ENCODE measurements around the gene ZNF232.
"Not testable (repeated sequence)": the region's sequence is repeated elsewhere in the genome, so short reads cannot be mapped to it uniquely, and the experiment has no call there.

ZNF232 gene

DNA sequence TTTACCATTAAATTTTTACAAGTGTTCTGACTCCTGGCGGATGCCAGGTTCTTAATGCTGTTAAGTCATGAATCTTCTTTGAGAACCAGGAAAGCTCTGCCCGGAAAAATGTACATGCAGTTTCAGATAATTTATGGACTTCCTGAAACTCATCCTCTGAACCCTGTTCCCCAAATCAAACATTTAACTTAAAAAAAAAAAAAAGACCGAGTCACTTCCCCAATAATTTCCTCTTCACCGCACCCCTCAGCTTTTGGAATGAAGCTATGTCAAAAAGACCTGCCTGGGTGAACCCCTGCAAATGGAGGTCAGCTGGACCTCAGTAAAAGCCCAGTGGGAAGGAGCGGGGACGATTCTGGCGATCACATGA is 15.0 kb downstream of the ZNF232 start:
- FAIRE-seq, result no peak

DNA sequence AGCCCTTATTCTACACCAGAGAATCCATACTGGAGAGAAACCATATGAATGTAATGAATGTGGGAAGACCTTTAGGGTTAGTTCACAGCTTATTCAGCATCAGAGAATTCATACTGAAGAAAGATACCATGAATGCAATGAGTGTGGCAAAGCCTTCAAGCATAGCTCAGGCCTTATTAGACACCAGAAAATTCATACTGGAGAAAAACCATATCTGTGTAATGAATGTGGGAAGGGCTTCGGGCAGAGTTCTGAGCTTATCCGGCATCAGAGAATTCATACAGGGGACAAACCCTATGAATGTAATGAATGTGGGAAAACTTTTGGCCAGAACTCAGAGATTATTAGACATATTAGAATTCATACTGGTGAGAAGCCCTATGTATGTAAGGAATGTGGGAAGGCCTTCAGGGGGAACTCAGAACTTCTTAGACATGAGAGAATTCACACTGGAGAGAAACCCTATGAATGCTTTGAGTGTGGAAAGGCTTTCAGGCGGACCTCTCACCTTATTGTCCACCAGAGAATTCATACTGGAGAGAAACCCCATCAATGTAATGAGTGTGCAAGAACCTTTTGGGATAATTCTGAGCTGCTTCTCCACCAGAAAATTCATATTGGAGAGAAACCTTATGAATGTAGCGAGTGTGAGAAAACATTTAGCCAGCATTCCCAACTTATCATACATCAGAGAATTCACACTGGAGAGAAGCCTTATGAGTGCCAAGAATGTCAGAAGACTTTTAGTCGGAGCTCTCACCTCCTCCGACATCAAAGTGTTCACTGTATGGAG is 19.3 kb downstream of the ZNF232 start:
- no peak for FAIRE-seq

DNA sequence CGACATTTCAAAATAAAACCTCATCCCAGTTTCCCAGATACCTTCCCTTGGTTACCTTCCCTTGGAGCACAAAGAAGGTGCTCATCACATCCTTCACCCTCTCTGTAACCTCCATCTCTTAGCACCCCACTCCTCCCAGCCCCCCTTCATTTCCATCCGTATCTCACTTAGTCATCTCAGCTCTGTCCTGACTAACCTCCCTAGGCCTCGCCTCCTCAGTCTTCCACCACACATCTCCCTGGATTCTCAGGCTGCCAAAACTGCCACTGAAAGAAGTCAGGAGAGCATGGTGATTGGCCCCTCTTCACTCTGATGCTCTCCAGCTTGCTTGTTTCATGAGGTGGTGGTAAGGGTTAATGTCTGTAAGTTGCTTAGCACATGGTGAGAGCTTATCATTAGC is 31.1 kb downstream of the ZNF232 start:
- FAIRE-seq, result no peak

DNA sequence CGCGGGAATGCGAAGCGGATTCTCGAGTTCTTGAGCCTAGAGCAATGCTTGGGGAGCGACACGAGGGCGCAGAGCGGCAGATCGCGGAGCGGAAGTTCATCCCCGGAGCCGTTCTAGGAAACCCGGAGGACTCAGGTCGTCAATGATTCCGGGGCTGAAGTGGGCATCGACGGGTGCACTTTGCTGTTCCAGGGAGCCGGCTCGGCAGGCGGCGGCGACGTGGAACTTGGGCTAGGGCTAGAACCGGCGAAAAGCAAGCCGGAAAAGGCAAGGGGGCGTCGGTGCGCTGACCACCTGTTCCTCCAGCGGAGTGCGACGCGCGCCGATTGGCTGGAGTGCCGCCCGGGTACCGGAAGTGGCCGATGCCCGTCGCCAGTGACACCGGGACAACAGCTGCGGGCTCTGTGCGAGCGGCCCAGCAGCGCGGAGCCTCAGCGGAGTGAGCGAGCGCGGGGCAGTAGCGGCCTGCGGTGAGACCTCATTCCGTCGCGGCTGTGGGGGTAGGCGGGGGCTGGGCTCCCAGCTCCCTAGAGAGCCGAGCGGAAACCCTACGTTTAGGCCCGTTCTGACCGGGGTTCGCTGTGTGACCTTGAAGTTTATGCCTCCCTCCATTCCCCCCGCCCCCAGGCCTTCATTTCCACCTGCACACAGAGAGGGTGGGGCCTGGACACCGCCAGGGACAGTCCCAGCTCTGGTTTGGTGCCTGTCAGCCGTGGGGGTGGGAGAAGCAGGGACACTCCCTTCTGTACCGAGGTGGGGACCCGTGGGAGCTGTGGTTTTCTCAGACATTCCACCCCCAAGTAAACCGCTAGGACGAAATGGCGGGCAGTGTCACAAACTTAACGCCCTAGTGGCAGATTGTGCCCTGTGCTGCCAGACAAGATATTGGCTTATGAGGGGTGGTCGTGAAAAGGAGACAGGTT is 33.3 kb downstream of the ZNF232 start, which contains the start of gene ZFP3:
ZFP3 (plus strand) TSS at position 362 of the 923 bp plus-strand sequence. CDS start 13,038 bp downstream, outside the sequence.
- FAIRE-seq, result no peak

DNA sequence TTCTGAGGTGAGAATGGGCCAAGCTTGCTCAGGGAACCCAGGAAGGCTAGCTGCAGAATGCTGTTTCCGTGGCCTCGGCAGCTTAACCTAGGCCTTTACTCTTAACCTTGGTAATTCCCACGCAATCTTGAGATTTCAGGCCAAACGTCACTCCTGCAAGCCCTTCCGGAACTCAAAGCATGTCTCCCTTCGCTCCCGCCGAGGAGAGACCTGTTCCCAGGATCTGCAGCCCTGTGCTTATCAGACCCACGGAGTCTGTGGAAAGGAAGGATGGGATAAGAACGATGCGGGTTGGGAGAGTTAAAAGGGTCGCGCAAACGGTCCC is 33.9 kb downstream of the ZNF232 start:
- FAIRE-seq, result no peak

DNA sequence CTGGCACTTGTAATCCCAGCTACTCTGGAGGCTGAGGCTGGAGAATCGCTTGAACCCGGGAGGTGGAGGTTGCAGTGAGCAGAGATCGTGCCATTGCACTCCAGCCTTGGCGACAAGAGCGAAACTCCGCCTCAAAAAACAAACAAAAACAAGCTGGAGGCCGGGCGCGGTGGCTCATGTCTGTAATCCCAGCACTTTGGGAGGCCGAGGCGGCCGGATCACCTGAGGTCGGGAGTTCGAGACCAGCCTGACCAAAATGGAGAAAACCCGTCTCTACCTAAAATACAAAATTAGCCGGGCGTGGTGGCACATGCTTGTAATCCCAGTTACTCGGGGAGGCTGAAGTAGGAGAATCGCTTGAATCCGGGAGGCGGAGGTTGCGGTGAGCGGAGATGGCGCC is 34.4 kb downstream of the ZNF232 start:
- not testable (repeated sequence) for FAIRE-seq

DNA sequence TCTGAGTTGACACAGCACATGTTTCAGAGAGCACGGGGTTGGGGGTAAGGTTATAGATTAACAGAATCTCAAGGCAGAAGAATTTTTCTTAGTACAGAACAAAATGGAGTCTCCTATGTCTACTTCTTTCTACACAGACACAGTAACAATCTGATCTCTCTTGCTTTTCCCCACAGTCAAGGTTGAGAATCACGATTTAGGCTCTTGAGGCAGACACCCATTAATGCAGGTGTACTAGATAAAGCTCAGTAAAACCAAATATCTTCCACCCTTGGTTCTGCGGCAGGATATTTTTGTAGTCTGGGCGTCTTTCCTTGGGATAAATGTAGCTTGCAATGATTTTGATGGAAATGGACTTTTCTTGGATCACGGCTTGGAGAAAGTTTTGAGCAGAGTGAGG is 36.2 kb downstream of the ZNF232 start:
- FAIRE-seq, result not testable (repeated sequence)

DNA sequence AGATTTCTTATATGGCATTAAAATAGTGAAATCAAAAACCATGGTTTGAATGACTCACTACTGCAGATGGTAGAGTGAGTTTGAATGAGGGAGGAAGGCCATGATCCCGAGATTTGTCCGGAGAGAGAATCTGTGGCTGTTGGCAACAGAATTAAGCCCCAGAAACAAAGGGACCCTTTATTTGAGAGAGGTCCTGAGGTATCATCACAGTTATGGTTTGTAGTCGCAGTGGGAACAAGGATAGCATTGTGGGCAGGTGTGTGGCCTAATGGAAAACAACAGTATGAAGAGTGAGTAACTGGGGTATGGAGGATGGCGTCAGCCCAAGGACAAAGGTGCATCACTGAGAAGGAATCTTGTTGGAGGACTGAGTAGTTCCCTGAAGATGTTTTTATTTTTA is 42.0 kb downstream of the ZNF232 start:
- FAIRE-seq, result no peak

DNA sequence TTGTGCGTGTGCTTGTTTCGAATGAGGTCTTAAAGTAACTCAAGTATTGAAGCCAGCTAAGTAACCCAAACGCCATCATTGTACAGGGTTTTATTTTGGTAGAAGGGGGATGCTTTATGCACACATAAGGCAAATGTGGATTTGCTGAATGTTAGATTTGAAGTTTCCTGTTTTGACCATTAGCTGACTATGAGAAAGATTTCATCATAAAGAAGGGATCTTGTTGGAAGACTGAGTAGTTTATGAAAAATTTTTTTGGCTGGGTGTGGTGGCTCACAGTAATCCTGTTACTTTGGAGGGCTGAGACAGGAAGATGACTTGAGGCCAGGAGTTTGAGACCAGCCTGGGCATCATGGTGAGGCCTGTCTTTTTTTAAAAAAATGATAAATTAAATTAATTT is 43.4 kb downstream of the ZNF232 start:
- no peak for FAIRE-seq

DNA sequence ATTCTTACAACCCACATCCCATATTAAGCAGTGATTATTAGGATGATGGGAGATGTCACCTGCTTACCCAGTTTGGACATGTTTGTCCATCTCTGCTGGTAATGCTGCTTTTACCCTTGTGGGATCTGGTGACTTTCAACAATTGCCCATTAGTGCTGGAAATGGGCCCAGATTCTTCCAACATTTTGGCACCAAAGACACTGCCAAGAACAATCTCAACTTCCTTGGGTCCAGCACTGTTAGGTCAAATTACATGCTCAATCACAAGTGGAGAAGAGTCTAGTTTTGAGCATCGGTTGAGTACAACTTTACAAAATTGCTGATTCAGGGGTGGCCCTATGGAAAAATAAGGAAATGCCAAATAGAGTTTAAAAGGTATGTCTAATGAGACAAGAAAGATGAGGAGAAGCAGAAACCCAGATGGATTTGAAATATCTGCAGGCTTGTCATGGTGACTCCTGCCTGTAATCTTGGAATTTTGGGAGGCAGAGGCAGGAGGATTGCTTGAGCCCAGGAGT is 46.4 kb downstream of the ZNF232 start:
- FAIRE-seq, result no peak

All from colon (tissue), 2 donors.